ENCODE results near the gene BMP5. TPM values are rescaled to one million over a fixed set of nuclear protein-coding genes. Genes with fewer than 3 reads are reported as not detected.

The BMP5 gene
- total and polyA plus RNA-seq, 2 of the 13 experiments (the other 11 are each of a cell fraction or from before 2014, with no cell fraction given) = not detected

GRCh38 chr6:55895972-55896730 is 20.8 kb upstream of the BMP5 start:
- intact Hi-C loops (cut with micrococcal nuclease; ENCODE audit: unreplicated experiment) = no loop called here
- Histone ChIP-seq H3K36me3 (replicated peaks in 1 of 2; ENCODE audit: control insufficient read depth in 1 of 2, insufficient read depth in 2 of 2, low read length in 2 of 2) (no peaks in the 10 kb centered on the region), H4K20me1 (ENCODE audit: insufficient read depth, low read length) (no peaks in the 10 kb centered on the region), H2AFZ (ENCODE audit: low read length) (no peak overlapping the region), H3K9ac (ENCODE audit: insufficient read depth, low read depth, low read length) (no peak overlapping the region), H3K27ac (ENCODE audit: extremely low read length, insufficient read depth, low read length) (no peak overlapping the region), H3K9me3 (ENCODE audit: low read length) (no peaks in the 10 kb centered on the region), H3K27me3 (ENCODE audit: control insufficient read depth in 1 of 2, insufficient read depth in 2 of 2, low read length in 2 of 2) (no peaks in the 10 kb centered on the region), H3K4me2 (ENCODE audit: low read depth, low read length) (no peak overlapping the region), H3K79me2 (ENCODE audit: insufficient read depth, low read length) (no peaks in the 10 kb centered on the region), H3K4me1 (ENCODE audit: insufficient read depth, low read length) (no peaks in the 10 kb centered on the region), H3K4me3 (replicated peaks in 1 of 3; ENCODE audit: insufficient read depth in 1 of 3, low read depth in 2 of 3, low read length in 3 of 3) (no peak overlapping the region)
- POLR2A ChIA-PET = no interaction called here
- CTCF ChIA-PET (ENCODE audit: low intra/inter-chr PET ratio, low total read pairs) = no interaction called here
- FAIRE-seq = no peak
- in situ Hi-C loops (cut with HindIII; ENCODE audit: extremely low pct_ligation_motif_present, low pct_unique_long_range_greater_than_20kb) = no loop called here
- TF ChIP-seq CCDC6 (CRISPR knock-in tag; IDR thresholded peaks at IDR 0.05) = no peak
- TF ChIP-seq ZSCAN25 (CRISPR knock-in tag; IDR thresholded peaks at IDR 0.05) = no peak
- TF ChIP-seq NFIC (IDR thresholded peaks at IDR 0.05; ENCODE audit: low read length) = no peak
- no peak for TF ChIP-seq ASH2L (IDR thresholded peaks at IDR 0.05; ENCODE audit: insufficient read length, low read depth, low read length)
- TF ChIP-seq BRCA1 (CRISPR knock-in tag; IDR thresholded peaks at IDR 0.05) = no peak
- no peak for TF ChIP-seq MYNN (CRISPR knock-in tag; IDR thresholded peaks at IDR 0.05; ENCODE audit: low read depth)
- TF ChIP-seq CC2D1A (CRISPR knock-in tag; IDR thresholded peaks at IDR 0.05) = no peak
- no peak for TF ChIP-seq ZNF552 (CRISPR knock-in tag; IDR thresholded peaks at IDR 0.05; ENCODE audit: borderline replicate concordance)
- TF ChIP-seq BORCS8-MEF2B (CRISPR knock-in tag; IDR thresholded peaks at IDR 0.05) = no peak
- TF ChIP-seq SATB2 (CRISPR knock-in tag; IDR thresholded peaks at IDR 0.05) = no peak
- no peak for TF ChIP-seq NKX3-1 (CRISPR knock-in tag; IDR thresholded peaks at IDR 0.05)
- no peak for TF ChIP-seq DRAP1 (CRISPR knock-in tag; IDR thresholded peaks at IDR 0.05)
- no peak for TF ChIP-seq ZHX1 (CRISPR knock-in tag; IDR thresholded peaks at IDR 0.05; ENCODE audit: low read depth)
- TF ChIP-seq NFYC (CRISPR knock-in tag; IDR thresholded peaks at IDR 0.05) = no peak
- no peak for TF ChIP-seq SNAPC5 (CRISPR knock-in tag; IDR thresholded peaks at IDR 0.05; ENCODE audit: borderline replicate concordance)
- no peak for TF ChIP-seq SRSF1 (optimal IDR thresholded peaks at IDR 0.05; ENCODE audit: low read depth, low read length)
- no TSS peak for BruUV-seq (replicated peaks)
- no peak for ATAC-seq
- under 1% methylated on average over 5 of the region's 5 CpGs for WGBS (ENCODE audit: low lambda C conversion rate)
- no peak for DNase-seq (ENCODE audit: low spot score)
